IPS-18a (cell line): ENCODE results near the gene THRAP3.
"Not testable (repeated sequence)": the region's sequence is repeated elsewhere in the genome, so short reads cannot be mapped to it uniquely, and the experiment has no call there.

Experiments used
- H3K27ac ChIP-seq: one replicate; pipeline ENCODE4 v1.5.1; 2013; ENCODE audit warnings: low read length
- H3K27me3 ChIP-seq: one replicate; pipeline ENCODE4 v1.6.1; 2013; ENCODE audit warnings: mild to moderate bottlenecking, low read length; ENCODE audit not compliant: control insufficient read depth, insufficient read depth
- H3K36me3 ChIP-seq: one replicate; pipeline ENCODE4 v1.6.1; 2013; ENCODE audit warnings: low read depth, low read length; ENCODE audit not compliant: control insufficient read depth
- H3K4me1 ChIP-seq: one replicate; pipeline ENCODE4 v1.6.1; 2013; ENCODE audit warnings: low read depth, low read length; ENCODE audit not compliant: control insufficient read depth
- H3K4me3 ChIP-seq: one replicate; pipeline ENCODE4 v1.5.1; 2013; ENCODE audit warnings: low read length
- H3K9ac ChIP-seq: one replicate; pipeline ENCODE4 v1.6.1; 2013; ENCODE audit warnings: mild to moderate bottlenecking, low read length, moderate library complexity
- H3K9me3 ChIP-seq: one replicate; pipeline ENCODE4 v1.6.1; 2013; ENCODE audit warnings: low read depth, low read length; ENCODE audit not compliant: control insufficient read depth

Gene THRAP3

GRCh38 chr1:36232212-36233095 is 8.2 kb downstream of the THRAP3 start:
- H3K27ac ChIP-seq: no peak overlapping the region
- H3K4me1 ChIP-seq: no peaks in the 10 kb centered on the region
- no peaks in the 10 kb centered on the region for H3K9me3 ChIP-seq
- H3K4me3 ChIP-seq: no peak overlapping the region
- no peaks in the 10 kb centered on the region for H3K27me3 ChIP-seq
- H3K36me3 ChIP-seq: peaks cover 47% of the 10 kb centered on the region
- no peak overlapping the region for H3K9ac ChIP-seq

GRCh38 chr1:36236302-36236701 is 12.1 kb downstream of the THRAP3 start:
- H3K9ac ChIP-seq: no peak overlapping the region
- no peaks in the 10 kb centered on the region for H3K9me3 ChIP-seq
- H3K4me1 ChIP-seq: peaks cover 7% of the 10 kb centered on the region
- H3K27ac ChIP-seq: no peak overlapping the region
- H3K4me3 ChIP-seq: no peak overlapping the region
- H3K36me3 ChIP-seq: peaks cover 21% of the 10 kb centered on the region
- H3K27me3 ChIP-seq: no peaks in the 10 kb centered on the region

GRCh38 chr1:36238433-36238832 is 14.2 kb downstream of the THRAP3 start:
- peaks cover 7% of the 10 kb centered on the region for H3K4me1 ChIP-seq
- no peaks in the 10 kb centered on the region for H3K27me3 ChIP-seq
- peaks cover 17% of the 10 kb centered on the region for H3K36me3 ChIP-seq
- H3K9ac ChIP-seq: no peak overlapping the region
- H3K27ac ChIP-seq: no peak overlapping the region
- H3K9me3 ChIP-seq: no peaks in the 10 kb centered on the region
- no peak overlapping the region for H3K4me3 ChIP-seq

GRCh38 chr1:36239941-36240637 is 15.8 kb downstream of the THRAP3 start:
- H3K36me3 ChIP-seq: peaks cover 10% of the 10 kb centered on the region

GRCh38 chr1:36247538-36247937 is 23.3 kb downstream of the THRAP3 start:
- H3K9me3 ChIP-seq: no peaks in the 10 kb centered on the region
- no peak overlapping the region for H3K27ac ChIP-seq
- H3K4me3 ChIP-seq: no peak overlapping the region
- peaks cover 6% of the 10 kb centered on the region for H3K36me3 ChIP-seq
- no peaks in the 10 kb centered on the region for H3K27me3 ChIP-seq
- H3K4me1 ChIP-seq: no peaks in the 10 kb centered on the region
- H3K9ac ChIP-seq: no peak overlapping the region

More at GRCh38 chr1:36239941-36240637, 15.8 kb downstream of the THRAP3 start:
- H3K4me1 ChIP-seq: peaks cover 7% of the 10 kb centered on the region
- H3K9ac ChIP-seq: no peak overlapping the region
- H3K27me3 ChIP-seq: no peaks in the 10 kb centered on the region
- no peak overlapping the region for H3K4me3 ChIP-seq
- no peaks in the 10 kb centered on the region for H3K9me3 ChIP-seq
- H3K27ac ChIP-seq: no peak overlapping the region

GRCh38 chr1:36248250-36248894 is 24.1 kb downstream of the THRAP3 start:
- no peak overlapping the region for H3K4me3 ChIP-seq
- no peak overlapping the region for H3K27ac ChIP-seq
- no peak overlapping the region for H3K9ac ChIP-seq
- no peaks in the 10 kb centered on the region for H3K4me1 ChIP-seq
- no peaks in the 10 kb centered on the region for H3K9me3 ChIP-seq
- peaks cover 6% of the 10 kb centered on the region for H3K36me3 ChIP-seq
- H3K27me3 ChIP-seq: no peaks in the 10 kb centered on the region

GRCh38 chr1:36251794-36252481 is 27.7 kb downstream of the THRAP3 start:
- peaks cover 13% of the 10 kb centered on the region for H3K36me3 ChIP-seq
- no peaks in the 10 kb centered on the region for H3K9me3 ChIP-seq
- no peaks in the 10 kb centered on the region for H3K27me3 ChIP-seq
- H3K9ac ChIP-seq: no peak overlapping the region
- no peak overlapping the region for H3K4me3 ChIP-seq
- H3K4me1 ChIP-seq: no peaks in the 10 kb centered on the region
- H3K27ac ChIP-seq: no peak overlapping the region

- H3K9me3 ChIP-seq, H3K9ac ChIP-seq, H3K27ac ChIP-seq, H3K4me3 ChIP-seq, H3K27me3 ChIP-seq, H3K4me1 ChIP-seq: not testable (repeated sequence)
- H3K36me3 ChIP-seq: peaks cover 13% of the 10 kb centered on the region
Observed at GRCh38 chr1:36252482-36252824, 28.2 kb downstream of the THRAP3 start.

GRCh38 chr1:36253161-36253862 is 29.1 kb downstream of the THRAP3 start:
- no peaks in the 10 kb centered on the region for H3K9me3 ChIP-seq
- H3K9ac ChIP-seq: no peak overlapping the region
- peaks cover 4% of the 10 kb centered on the region for H3K4me1 ChIP-seq
- peaks cover 13% of the 10 kb centered on the region for H3K36me3 ChIP-seq
- no peaks in the 10 kb centered on the region for H3K27me3 ChIP-seq
- H3K4me3 ChIP-seq: no peak overlapping the region
- H3K27ac ChIP-seq: no peak overlapping the region

GRCh38 chr1:36256558-36257374 is 32.5 kb downstream of the THRAP3 start:
- no peak overlapping the region for H3K9ac ChIP-seq
- H3K36me3 ChIP-seq: peaks cover 23% of the 10 kb centered on the region
- H3K27ac ChIP-seq: no peak overlapping the region
- no peaks in the 10 kb centered on the region for H3K27me3 ChIP-seq
- H3K9me3 ChIP-seq: no peaks in the 10 kb centered on the region
- peaks cover 5% of the 10 kb centered on the region for H3K4me1 ChIP-seq
- H3K4me3 ChIP-seq: no peak overlapping the region
